ENCODE results near the gene TMPRSS11E. TPM values are rescaled to one million over a fixed set of nuclear protein-coding genes. Genes with fewer than 3 reads are reported as not detected.
A peak's percentile ranks its signal among the peaks of the same experiment; 100 is the strongest.
"Not testable (repeated sequence)": the region's sequence is repeated elsewhere in the genome, so short reads cannot be mapped to it uniquely, and the experiment has no call there.

TMPRSS11E gene
- total RNA-seq, 1 donor from 2014 or later: not detected

DNA sequence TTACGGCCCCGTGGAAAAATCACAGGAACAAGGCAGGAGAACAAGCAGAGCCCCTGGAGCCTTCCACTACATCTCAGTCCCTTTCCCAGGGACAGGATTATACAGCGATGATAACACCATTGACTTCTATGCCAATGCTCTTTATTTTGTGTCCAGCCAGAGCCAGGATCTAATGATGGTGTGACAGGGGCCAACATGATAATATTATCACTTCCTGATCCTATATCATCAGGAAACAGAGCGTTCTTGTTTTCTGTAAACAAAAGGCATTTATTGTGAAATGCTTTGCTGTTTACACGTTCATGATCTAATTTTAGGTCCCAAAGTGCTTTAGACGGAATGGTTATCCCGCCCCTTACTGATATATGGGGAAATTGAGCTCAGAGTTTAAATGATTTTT lies 12.8 kb downstream of the TMPRSS11E start:
- DNase-seq (ENCODE audit: low spot score) (no peak), ATAC-seq (peak; percentile 51)

DNA sequence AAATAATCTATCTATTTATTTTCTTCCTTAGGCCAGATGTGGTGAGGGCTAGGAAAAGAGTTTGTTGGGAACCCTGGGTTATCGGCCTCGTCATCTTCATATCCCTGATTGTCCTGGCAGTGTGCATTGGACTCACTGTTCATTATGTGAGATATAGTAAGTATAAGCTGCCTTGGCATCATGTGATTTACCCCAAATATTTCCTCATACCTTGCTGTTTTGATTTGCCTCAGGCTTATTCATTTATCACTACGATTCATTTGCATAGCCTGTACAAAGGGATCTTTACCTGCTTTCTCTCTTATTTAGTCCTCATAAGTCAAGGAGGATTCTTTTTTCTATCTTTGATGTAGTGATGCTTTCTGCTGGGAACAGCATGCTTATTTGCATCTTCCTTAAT lies 14.5 kb downstream of the TMPRSS11E start:
- no peak for DNase-seq (ENCODE audit: low spot score)
- ATAC-seq: no peak

DNA sequence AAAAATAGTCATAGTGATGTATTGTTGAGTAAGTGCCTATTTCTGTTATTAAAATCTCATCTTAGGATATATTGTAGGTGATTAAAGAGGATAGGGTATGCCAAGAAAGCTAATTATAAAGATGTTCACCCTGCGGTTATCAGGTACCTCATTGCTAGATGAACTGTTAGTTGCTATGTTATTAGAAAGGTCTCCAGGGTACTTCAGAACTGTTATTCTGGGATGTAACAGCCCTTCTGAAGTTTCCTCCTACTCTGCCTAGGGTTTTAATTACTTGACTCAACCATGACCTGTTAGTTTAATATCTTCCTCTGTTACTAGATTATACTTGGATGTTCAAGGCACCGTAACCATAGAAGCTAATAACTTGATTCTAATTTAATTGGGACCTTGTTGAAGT lies 15.4 kb downstream of the TMPRSS11E start:
- ATAC-seq (no peak), DNase-seq (ENCODE audit: low spot score) (no peak)

GRCh38 chr4:68463796-68464195 lies 16.5 kb downstream of the TMPRSS11E start:
- no peak for ATAC-seq
- no peak for DNase-seq (ENCODE audit: low spot score)

DNA sequence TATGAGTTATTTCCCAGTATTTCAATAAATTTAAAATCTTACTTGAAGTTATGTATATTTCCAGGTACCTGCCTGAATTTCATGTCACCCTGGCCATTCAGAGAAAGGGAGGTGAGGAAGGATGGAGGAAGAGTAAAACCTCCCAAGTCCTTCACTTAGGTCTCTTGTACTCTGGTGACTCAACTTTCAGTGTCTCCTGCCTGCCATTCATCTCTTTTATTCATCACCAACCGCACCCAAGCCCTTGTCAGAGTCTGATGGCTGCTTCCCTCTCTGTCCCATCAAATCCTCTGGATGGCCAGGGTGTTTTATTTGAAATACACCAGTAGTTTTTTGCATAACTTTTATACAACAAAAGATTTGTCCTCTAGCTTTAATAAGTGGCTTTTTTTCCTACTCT lies 17.8 kb downstream of the TMPRSS11E start:
- no peak for ATAC-seq

DNA sequence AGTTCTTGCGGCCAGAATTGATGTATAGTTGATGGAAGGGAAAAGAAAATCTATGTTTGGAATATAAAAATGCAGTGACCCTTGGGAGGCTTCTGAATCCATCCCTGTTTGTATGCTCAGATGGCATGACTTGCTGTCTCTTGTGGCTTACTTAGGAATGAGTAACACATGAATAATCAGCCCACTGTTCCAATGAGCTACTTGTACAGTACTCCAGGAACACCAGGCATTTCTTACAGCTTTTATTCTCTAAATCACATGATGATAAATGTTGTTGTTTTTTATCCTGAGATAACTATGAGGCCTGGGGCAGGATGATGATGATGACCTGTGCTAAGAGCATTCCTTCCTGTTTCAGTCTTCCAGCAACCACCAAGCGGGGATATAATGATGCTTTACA lies 18.9 kb downstream of the TMPRSS11E start:
- no peak for DNase-seq (ENCODE audit: low spot score)
- ATAC-seq: no peak

More for the DNA sequence above, 17.8 kb downstream of the TMPRSS11E start:
- no peak for DNase-seq (ENCODE audit: low spot score)

GRCh38 chr4:68466751-68467150 lies 19.5 kb downstream of the TMPRSS11E start:
- no peak for DNase-seq (ENCODE audit: low spot score)
- no peak for ATAC-seq

- ATAC-seq (no peak), DNase-seq (ENCODE audit: low spot score) (no peak)
Measured at GRCh38 chr4:68469482-68469881, 22.2 kb downstream of the TMPRSS11E start.

GRCh38 chr4:68476191-68476590 lies 28.9 kb downstream of the TMPRSS11E start:
- ATAC-seq (no peak), DNase-seq (ENCODE audit: low spot score) (no peak)

GRCh38 chr4:68489338-68489737 lies 42.1 kb downstream of the TMPRSS11E start:
- ATAC-seq: no peak
- no peak for DNase-seq (ENCODE audit: low spot score)

DNA sequence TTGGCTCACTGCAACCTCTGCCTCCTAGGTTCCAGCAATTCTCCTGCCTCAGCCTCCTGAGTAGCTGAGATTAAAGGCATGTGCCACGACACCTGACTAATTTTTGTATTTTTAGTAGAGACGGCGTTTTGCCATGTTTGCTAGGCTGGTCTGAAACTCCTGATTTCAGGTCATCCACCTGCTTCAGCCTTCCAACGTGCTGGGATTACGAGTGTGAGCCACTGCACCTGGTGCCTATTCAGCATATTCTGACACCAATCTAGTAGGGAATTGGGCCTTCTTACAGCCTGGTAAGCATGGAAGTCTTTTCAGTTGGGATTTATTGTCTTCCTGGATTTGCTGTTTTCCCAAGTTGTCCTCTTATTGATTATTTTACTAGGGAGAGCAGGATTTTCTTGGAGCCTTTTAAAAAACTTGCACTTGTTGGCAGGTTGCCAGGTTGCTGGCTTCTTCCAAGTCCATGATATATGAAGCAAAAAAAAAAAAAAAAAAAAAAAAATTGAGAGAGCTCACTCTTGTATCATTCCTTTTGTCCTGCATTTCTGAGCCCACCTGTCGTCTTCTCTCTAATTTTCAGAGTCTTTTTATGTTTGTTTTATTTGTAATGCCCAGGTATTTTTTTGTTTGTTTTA lies 43.7 kb downstream of the TMPRSS11E start:
- ATAC-seq: no peak
- no peak for DNase-seq (ENCODE audit: low spot score)

GRCh38 chr4:68494688-68495087 lies 47.4 kb downstream of the TMPRSS11E start:
- no peak for ATAC-seq

DNA sequence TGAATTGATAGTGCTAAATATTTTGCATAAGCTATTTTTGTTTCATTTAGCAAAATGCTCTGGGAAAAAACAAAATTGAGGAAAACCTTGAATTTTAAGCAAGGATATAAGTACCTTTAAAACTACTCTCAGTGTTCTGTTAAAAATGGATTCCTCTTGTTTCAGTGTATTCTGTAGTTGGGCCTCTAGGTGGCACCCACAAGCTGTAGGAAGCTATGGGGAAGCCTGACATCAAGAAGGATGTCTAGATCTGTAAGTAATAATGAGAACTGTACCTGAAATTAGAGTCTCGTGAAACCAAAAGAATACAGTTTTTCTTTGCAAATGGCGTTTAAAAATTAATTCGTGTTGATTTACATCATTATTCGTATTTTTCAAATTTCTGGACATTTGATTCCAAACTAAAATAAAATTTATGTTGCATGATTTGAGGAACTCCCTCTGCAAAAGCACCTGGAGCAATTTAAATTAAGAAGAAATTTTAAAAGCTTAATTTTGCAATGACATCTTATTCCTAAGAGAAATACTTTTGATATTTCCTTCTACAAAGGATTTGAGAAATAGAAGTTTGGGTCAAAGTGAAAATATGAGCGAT lies 51.2 kb downstream of the TMPRSS11E start:
- DNase-seq (ENCODE audit: low spot score): peak; percentile 73
- ATAC-seq: peak; percentile 100

More at GRCh38 chr4:68494688-68495087, 47.4 kb downstream of the TMPRSS11E start:
- no peak for DNase-seq (ENCODE audit: low spot score)

GRCh38 chr4:68499021-68499420 lies 51.8 kb downstream of the TMPRSS11E start:
- ATAC-seq (peak; percentile 33), DNase-seq (ENCODE audit: low spot score) (no peak)

DNA sequence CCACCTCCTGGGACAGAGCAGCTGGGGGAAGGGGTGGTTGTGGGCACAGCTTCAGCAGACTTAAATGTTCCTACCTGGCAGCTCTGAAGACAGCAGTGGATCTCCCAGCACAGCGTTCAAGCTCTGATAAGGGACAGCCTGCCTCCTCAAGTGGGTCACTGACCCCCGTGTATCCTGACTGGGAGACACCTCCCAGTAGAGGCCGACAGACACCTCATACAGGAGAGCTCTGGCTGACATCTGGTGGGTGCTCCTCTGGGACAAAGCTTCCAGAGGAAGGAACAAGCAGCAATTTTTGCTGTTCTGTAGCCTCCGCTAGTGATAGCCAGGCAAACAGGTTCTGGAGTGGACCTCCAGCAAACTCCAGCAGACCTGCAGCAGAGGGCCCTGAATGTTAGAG lies 56.2 kb downstream of the TMPRSS11E start:
- DNase-seq (ENCODE audit: low spot score); ATAC-seq: not testable (repeated sequence)

DNA sequence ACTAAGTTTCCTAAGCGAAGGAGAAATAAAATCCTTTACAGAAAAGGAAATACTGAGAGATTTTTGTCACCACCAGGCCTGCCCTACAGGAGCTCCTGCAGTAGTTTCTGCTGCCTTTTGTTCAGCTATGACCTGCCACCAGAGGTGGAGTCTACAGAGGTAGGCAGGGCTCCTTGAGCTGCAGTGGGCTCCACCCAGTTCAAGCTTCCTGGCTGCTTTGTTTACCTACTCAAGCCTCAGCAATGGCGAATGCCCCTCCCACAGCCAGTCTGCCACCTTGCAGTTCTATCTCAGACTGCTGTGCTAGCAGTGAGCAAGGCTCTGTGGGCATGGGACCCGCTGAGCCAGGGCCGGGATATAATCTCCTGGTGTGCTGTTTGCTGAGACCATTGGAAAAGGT lies 57.6 kb downstream of the TMPRSS11E start:
- DNase-seq (ENCODE audit: low spot score); ATAC-seq: not testable (repeated sequence)

DNA sequence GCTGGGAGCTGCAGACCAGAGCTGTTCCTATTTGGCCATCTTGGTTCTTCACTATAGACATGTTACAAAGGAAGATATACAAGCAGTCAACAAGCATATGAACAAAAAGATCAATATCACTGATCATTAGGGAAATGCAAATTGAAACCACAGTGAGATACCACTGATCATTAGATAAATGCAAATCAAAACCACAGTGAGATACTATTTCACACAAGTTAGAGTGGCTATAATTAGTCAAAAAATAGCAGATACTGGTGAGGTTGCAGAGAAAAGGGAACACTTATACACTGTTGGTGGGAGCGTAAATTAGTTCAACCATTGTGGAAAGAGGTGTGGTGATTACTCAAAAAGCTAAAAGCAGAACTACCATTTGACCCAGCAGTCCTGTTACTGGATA lies 58.2 kb downstream of the TMPRSS11E start:
- ATAC-seq: not testable (repeated sequence)

DNA sequence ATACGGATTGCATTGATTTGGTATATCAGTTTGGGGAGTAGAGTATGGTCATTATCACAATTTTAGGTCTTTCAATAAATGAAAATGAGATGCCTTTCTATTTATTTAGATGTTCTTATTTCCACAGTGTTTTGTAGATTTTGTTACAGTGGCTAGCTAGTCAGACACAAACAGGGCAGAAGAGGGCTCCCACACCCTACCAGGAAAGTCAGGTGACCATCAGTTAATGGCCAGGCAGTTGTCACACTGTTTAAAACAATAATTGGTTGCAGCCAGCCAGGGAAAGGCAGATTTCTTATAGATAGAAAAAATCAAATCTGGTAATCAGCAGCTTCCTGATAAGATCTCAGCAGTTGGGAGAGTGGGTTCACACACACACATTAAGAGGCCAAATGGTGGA lies 71.6 kb downstream of the TMPRSS11E start:
- DNase-seq (ENCODE audit: low spot score): no peak
- ATAC-seq: peak; percentile 55

More for the DNA sequence above, 58.2 kb downstream of the TMPRSS11E start:
- DNase-seq (ENCODE audit: low spot score): not testable (repeated sequence)

- ATAC-seq (no peak), DNase-seq (ENCODE audit: low spot score) (no peak)
Measured at GRCh38 chr4:68520985-68521384, 73.7 kb downstream of the TMPRSS11E start.

- not testable (repeated sequence) for ATAC-seq; DNase-seq (ENCODE audit: low spot score)
Measured at GRCh38 chr4:68522232-68522631, 75.0 kb downstream of the TMPRSS11E start.

- no peak for ATAC-seq
- no peak for DNase-seq (ENCODE audit: low spot score)
Measured at GRCh38 chr4:68535974-68536373, 88.7 kb downstream of the TMPRSS11E start.

GRCh38 chr4:68536375-68536774 lies 89.1 kb downstream of the TMPRSS11E start:
- DNase-seq (ENCODE audit: low spot score) (no peak), ATAC-seq (no peak)

DNA sequence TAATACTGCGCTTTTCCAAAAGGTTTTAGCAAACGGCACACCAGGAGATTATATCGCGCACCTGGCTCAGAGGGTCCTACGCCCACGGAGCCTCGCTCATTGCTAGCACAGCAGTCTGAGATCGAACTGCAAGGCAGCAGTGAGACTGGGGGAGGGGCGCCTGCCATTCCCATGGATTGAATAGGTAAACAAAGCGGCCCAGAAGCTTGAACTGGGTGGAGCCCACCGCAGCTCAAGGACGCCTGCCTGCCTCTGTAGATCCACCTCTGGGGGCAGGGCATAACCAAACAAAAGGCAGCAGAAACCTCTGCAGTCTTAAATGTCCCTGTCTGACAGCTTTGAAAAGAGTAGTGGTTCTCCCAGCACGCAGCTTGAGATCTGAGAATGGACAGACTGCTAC lies 95.5 kb downstream of the TMPRSS11E start:
- not testable (repeated sequence) for DNase-seq (ENCODE audit: low spot score); ATAC-seq
